ENCODE data around the gene GJC3.

The GJC3 gene

DNA sequence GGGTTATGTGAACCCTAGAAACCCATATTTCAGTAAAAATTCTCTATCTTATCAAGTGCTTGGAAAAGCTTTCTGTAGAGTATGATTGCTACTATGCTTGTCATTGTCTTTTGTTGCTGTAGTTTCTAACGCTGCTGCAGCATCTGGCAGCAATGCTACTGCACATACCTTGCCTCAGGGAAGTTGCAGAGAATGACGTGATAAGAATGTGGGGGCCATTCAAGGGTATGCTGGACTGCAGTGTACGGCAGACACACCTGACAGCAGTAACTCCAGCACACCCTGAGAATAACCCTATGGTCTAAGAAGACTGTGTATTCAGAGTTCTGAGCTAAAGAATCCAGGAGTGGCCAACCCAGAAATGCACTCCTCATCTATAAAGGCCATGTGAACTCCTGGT, 30.6 kb downstream of the GJC3 start:
- Histone ChIP-seq H3K18ac (ENCODE audit: low read depth in 1 of 2, low read length in 2 of 2) (no peak overlapping the region), H3K4me3 (ENCODE audit: insufficient read depth in 1 of 2, low read depth in 1 of 2, low read length in 2 of 2) (no peak overlapping the region), H2BK15ac (ENCODE audit: low read depth, poor library complexity, severe bottlenecking) (no peak overlapping the region), H2BK120ac (ENCODE audit: low read depth, low read length) (no peak overlapping the region), H2BK12ac (ENCODE audit: low read length in 2 of 2) (no peak overlapping the region), H3K9me3 (ENCODE audit: control insufficient read depth, low read length) (peaks cover 4% of the 10 kb centered on the region), H2AK5ac (ENCODE audit: low read length, severe bottlenecking) (no peak overlapping the region), H3K79me1 (replicated peaks; ENCODE audit: low read length, poor library complexity, severe bottlenecking) (no peaks in the 10 kb centered on the region), H3K27ac (ENCODE audit: low read length, poor library complexity, severe bottlenecking) (no peak overlapping the region), H3K27me3 (ENCODE audit: control insufficient read depth in 1 of 2, insufficient read depth in 1 of 2, low read length in 2 of 2) (peaks cover 0 to 26% of the 10 kb centered on the region in 2 experiments), H3K14ac (ENCODE audit: low read length in 2 of 2) (no peak overlapping the region), H3K36me3 (ENCODE audit: control insufficient read depth in 1 of 2, insufficient read depth in 2 of 2, low read depth in 1 of 2, low read length in 2 of 2) (peaks cover 0 to 72% of the 10 kb centered on the region in 2 experiments), H3K9ac (ENCODE audit: low read length) (no peak overlapping the region), H3K23ac (ENCODE audit: low read length in 2 of 2) (no peak overlapping the region), H3K4me1 (ENCODE audit: control insufficient read depth, insufficient read depth, low read depth, low read length) (no peaks in the 10 kb centered on the region), H4K8ac (ENCODE audit: low read length) (no peak overlapping the region), H3K4ac (ENCODE audit: low read depth in 1 of 2, low read length in 2 of 2) (no peak overlapping the region), H2BK5ac (ENCODE audit: low read depth, low read length, poor library complexity, severe bottlenecking) (no peak overlapping the region), H4K91ac (ENCODE audit: low read length) (no peak overlapping the region), H2AFZ (ENCODE audit: low read depth, low read length) (no peak overlapping the region), H3K4me2 (ENCODE audit: low read length, poor library complexity, severe bottlenecking) (no peak overlapping the region)
- no peak for DNase-seq
- WGBS = 79% methylated on average over 3 of the region's 3 CpGs

DNA sequence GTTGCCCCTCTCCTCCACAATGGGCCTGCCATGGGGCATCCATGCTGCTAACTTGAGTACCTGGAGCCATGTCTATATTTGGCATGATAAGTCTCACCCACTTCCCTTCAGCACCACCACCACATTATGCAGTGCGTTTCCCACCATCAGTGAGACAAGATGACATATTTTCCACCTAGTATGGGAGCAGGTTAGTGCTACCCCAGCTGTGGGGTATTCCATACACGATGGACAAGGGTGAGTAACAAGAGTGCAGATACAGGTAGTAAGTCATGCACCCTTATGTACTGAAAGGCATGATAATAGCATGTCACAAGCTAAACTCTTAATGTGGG, 31.4 kb downstream of the GJC3 start:
- Histone ChIP-seq H3K4me3 (ENCODE audit: insufficient read depth in 1 of 2, low read depth in 1 of 2, low read length in 2 of 2) (no peak overlapping the region), H2BK12ac (ENCODE audit: low read length in 2 of 2) (no peak overlapping the region), H3K79me1 (replicated peaks; ENCODE audit: low read length, poor library complexity, severe bottlenecking) (no peaks in the 10 kb centered on the region), H3K14ac (ENCODE audit: low read length in 2 of 2) (peak overlapping the region in 1 of 2 experiments; percentile 48), H2AK5ac (ENCODE audit: low read length, severe bottlenecking) (no peak overlapping the region), H2AFZ (ENCODE audit: low read depth, low read length) (no peak overlapping the region), H4K91ac (ENCODE audit: low read length) (peak overlapping the region; percentile 27), H4K8ac (ENCODE audit: low read length) (no peak overlapping the region), H3K9ac (ENCODE audit: low read length) (no peak overlapping the region), H3K23ac (ENCODE audit: low read length in 2 of 2) (no peak overlapping the region), H3K4ac (ENCODE audit: low read depth in 1 of 2, low read length in 2 of 2) (no peak overlapping the region), H3K18ac (ENCODE audit: low read depth in 1 of 2, low read length in 2 of 2) (no peak overlapping the region), H2BK5ac (ENCODE audit: low read depth, low read length, poor library complexity, severe bottlenecking) (no peak overlapping the region), H3K4me1 (ENCODE audit: control insufficient read depth, insufficient read depth, low read depth, low read length) (no peaks in the 10 kb centered on the region), H3K27me3 (ENCODE audit: control insufficient read depth in 1 of 2, insufficient read depth in 1 of 2, low read length in 2 of 2) (peaks cover 0 to 18% of the 10 kb centered on the region in 2 experiments), H3K36me3 (ENCODE audit: control insufficient read depth in 1 of 2, insufficient read depth in 2 of 2, low read depth in 1 of 2, low read length in 2 of 2) (peaks cover 0 to 63% of the 10 kb centered on the region in 2 experiments), H2BK15ac (ENCODE audit: low read depth, poor library complexity, severe bottlenecking) (no peak overlapping the region), H3K4me2 (ENCODE audit: low read length, poor library complexity, severe bottlenecking) (no peak overlapping the region), H3K27ac (ENCODE audit: low read length, poor library complexity, severe bottlenecking) (no peak overlapping the region), H3K9me3 (ENCODE audit: control insufficient read depth, low read length) (peaks cover 4% of the 10 kb centered on the region), H2BK120ac (ENCODE audit: low read depth, low read length) (no peak overlapping the region)
- WGBS = 86% methylated on average over 1 of the region's 2 CpGs
- DNase-seq = no peak

DNA sequence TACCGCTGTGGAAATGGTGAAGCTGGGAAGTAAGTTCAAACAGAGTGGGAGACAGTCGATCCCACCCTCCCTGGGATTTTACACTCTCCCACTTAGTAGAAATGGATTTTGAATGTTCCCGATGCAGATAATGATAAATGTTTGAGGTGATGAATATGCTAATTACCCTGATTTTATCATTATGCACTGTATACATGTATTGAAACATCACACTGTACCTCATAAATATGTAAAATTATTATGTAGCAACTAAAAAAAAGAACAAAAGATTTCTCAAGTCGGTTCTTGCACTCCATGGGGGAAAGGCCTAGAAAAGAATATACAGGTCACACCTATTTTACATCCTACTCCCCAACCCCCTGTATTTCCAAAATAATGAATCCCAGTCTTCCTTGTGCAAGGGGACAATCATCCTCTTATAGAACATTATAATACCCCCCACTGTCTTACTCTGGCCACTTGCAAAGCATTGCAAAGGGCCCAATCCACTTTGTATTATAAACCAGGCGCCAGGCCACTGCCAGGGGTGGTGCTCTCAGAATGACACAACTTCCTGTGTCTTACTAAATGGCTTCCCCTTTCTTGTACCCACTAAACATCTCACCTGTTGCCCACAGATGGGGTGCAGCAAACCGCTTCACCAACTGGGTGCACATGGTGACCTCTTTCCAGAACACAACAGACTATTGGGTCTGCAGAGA, 31.9 kb downstream of the GJC3 start:
- Histone ChIP-seq H2BK5ac (ENCODE audit: low read depth, low read length, poor library complexity, severe bottlenecking) (no peak overlapping the region), H3K4ac (ENCODE audit: low read depth in 1 of 2, low read length in 2 of 2) (no peak overlapping the region), H3K14ac (ENCODE audit: low read length in 2 of 2) (peak overlapping the region in 1 of 2 experiments; percentile 28), H3K4me3 (ENCODE audit: insufficient read depth in 1 of 2, low read depth in 1 of 2, low read length in 2 of 2) (no peak overlapping the region), H2AK5ac (ENCODE audit: low read length, severe bottlenecking) (no peak overlapping the region), H2BK120ac (ENCODE audit: low read depth, low read length) (no peak overlapping the region), H2BK15ac (ENCODE audit: low read depth, poor library complexity, severe bottlenecking) (no peak overlapping the region), H3K36me3 (ENCODE audit: control insufficient read depth in 1 of 2, insufficient read depth in 2 of 2, low read depth in 1 of 2, low read length in 2 of 2) (peaks cover 0 to 61% of the 10 kb centered on the region in 2 experiments), H3K79me1 (replicated peaks; ENCODE audit: low read length, poor library complexity, severe bottlenecking) (no peaks in the 10 kb centered on the region), H3K27ac (ENCODE audit: low read length, poor library complexity, severe bottlenecking) (no peak overlapping the region), H3K4me2 (ENCODE audit: low read length, poor library complexity, severe bottlenecking) (no peak overlapping the region), H4K91ac (ENCODE audit: low read length) (peak overlapping the region; percentile 27), H2BK12ac (ENCODE audit: low read length in 2 of 2) (no peak overlapping the region), H3K18ac (ENCODE audit: low read depth in 1 of 2, low read length in 2 of 2) (no peak overlapping the region), H4K8ac (ENCODE audit: low read length) (no peak overlapping the region), H3K4me1 (ENCODE audit: control insufficient read depth, insufficient read depth, low read depth, low read length) (no peaks in the 10 kb centered on the region), H3K9me3 (ENCODE audit: control insufficient read depth, low read length) (peaks cover 4% of the 10 kb centered on the region), H3K23ac (ENCODE audit: low read length in 2 of 2) (no peak overlapping the region), H2AFZ (ENCODE audit: low read depth, low read length) (no peak overlapping the region), H3K27me3 (ENCODE audit: control insufficient read depth in 1 of 2, insufficient read depth in 1 of 2, low read length in 2 of 2) (peaks cover 0 to 14% of the 10 kb centered on the region in 2 experiments), H3K9ac (ENCODE audit: low read length) (no peak overlapping the region)
- DNase-seq = no peak
- WGBS = 77% methylated on average over 5 of the region's 6 CpGs

DNA sequence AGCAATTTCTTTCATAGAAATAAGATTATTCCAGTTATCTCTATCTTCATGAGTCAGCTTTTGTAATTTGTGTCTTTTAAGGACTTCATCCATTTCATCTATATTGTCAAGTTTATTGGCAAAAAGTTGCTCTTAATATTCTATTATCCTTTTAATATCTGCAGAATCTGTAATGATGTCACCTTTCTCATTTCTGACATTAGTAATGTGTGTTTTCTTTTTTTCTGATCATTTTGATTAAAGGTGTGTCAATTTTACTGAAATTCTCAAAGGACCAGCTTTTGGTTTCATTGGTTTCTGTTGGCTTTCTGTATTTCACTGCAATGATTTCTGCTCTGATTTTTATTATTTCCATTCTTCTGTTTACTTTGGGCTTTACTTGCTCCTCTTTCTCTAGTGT, 34.7 kb downstream of the GJC3 start:
- Histone ChIP-seq H3K4me3 (ENCODE audit: insufficient read depth in 1 of 2, low read depth in 1 of 2, low read length in 2 of 2) (no peak overlapping the region), H3K9ac (ENCODE audit: low read length) (no peak overlapping the region), H3K14ac (ENCODE audit: low read length in 2 of 2) (no peak overlapping the region), H3K4me1 (ENCODE audit: control insufficient read depth, insufficient read depth, low read depth, low read length) (no peaks in the 10 kb centered on the region), H3K23ac (ENCODE audit: low read length in 2 of 2) (no peak overlapping the region), H3K4me2 (ENCODE audit: low read length, poor library complexity, severe bottlenecking) (no peak overlapping the region), H2BK12ac (ENCODE audit: low read length in 2 of 2) (no peak overlapping the region), H3K36me3 (ENCODE audit: control insufficient read depth in 1 of 2, insufficient read depth in 2 of 2, low read depth in 1 of 2, low read length in 2 of 2) (peaks cover 0 to 60% of the 10 kb centered on the region in 2 experiments), H3K79me1 (replicated peaks; ENCODE audit: low read length, poor library complexity, severe bottlenecking) (no peaks in the 10 kb centered on the region), H3K18ac (ENCODE audit: low read depth in 1 of 2, low read length in 2 of 2) (no peak overlapping the region), H3K27me3 (ENCODE audit: control insufficient read depth in 1 of 2, insufficient read depth in 1 of 2, low read length in 2 of 2) (peaks cover 0 to 14% of the 10 kb centered on the region in 2 experiments), H3K27ac (ENCODE audit: low read length, poor library complexity, severe bottlenecking) (no peak overlapping the region), H2BK120ac (ENCODE audit: low read depth, low read length) (no peak overlapping the region), H3K4ac (ENCODE audit: low read depth in 1 of 2, low read length in 2 of 2) (no peak overlapping the region), H2AFZ (ENCODE audit: low read depth, low read length) (no peak overlapping the region), H2AK5ac (ENCODE audit: low read length, severe bottlenecking) (no peak overlapping the region), H2BK15ac (ENCODE audit: low read depth, poor library complexity, severe bottlenecking) (no peak overlapping the region), H4K8ac (ENCODE audit: low read length) (no peak overlapping the region), H2BK5ac (ENCODE audit: low read depth, low read length, poor library complexity, severe bottlenecking) (no peak overlapping the region), H3K9me3 (ENCODE audit: control insufficient read depth, low read length) (no peaks in the 10 kb centered on the region), H4K91ac (ENCODE audit: low read length) (no peak overlapping the region)
- DNase-seq = no peak
